NOMO-1 treated with dmso at 0.1 percent for 144 hours (cell line): Measurements from ENCODE around the gene SLC9A5.

Source experiments
- DNase-seq: peaks from one replicate; lab custom pipeline; 2025; ENCODE audit not compliant: unreplicated experiment; lab: John Stamatoyannopoulos, UW

Gene SLC9A5

DNA sequence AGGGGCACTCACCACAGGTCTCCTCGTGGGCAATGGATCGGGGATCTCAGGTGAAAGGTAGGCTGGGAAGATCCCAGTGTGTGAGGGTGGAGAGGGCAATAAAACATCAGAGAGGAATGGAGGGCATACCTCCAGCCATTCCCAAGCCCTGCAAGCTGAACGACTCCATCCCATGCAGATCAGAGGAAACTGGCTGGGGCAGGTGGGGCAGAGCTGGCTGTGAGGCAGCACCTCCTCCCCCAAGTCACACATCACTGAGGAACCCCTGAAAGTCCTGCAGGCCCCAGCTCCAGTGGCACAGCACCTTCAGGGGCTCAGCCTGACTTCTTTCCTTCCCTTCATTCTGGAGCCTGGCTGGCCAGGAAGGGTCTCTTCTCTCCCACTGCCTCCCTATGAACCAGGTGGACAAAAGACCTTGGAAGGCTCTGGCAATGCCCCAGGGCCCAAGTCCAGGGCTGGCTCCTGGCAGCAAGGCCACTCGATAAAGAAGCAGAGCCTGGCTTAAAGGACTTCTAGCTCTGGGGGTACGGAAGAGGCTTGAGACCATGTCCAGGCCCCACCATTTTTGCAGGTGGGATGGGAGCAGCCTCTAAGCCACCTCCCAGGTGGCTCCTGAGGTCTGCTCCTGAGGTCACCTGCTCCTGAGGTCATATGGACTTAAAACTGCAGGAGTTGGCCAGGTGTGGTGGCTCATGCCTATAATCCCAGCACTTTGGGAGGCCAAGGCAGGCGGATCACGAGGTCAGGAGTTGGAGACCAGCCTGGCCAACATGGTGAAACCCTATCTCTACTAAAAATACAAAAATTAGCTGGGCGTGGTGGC is 35.4 kb upstream of the SLC9A5 start:
- DNase-seq, result no peak

DNA sequence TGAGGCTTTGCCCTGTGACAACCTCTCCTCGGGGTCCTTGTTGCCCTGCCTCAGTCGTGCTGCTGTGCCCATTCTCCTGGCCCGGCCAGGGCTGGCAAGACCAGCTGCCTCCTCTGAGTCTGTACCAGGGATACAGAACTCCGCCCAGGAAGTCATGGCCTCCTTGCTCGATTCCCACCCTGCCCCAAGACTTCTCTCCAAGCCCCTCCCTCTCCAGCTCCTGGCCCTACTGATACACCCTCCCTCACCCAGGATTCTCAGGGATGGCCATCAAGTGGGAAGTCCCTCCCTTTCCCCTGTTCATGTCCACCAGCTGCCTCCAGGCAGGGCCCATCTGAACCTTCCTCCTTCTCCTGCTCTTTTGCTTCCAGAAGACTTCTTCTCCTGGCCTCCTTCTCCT is 33.1 kb upstream of the SLC9A5 start:
- DNase-seq, result no peak

DNA sequence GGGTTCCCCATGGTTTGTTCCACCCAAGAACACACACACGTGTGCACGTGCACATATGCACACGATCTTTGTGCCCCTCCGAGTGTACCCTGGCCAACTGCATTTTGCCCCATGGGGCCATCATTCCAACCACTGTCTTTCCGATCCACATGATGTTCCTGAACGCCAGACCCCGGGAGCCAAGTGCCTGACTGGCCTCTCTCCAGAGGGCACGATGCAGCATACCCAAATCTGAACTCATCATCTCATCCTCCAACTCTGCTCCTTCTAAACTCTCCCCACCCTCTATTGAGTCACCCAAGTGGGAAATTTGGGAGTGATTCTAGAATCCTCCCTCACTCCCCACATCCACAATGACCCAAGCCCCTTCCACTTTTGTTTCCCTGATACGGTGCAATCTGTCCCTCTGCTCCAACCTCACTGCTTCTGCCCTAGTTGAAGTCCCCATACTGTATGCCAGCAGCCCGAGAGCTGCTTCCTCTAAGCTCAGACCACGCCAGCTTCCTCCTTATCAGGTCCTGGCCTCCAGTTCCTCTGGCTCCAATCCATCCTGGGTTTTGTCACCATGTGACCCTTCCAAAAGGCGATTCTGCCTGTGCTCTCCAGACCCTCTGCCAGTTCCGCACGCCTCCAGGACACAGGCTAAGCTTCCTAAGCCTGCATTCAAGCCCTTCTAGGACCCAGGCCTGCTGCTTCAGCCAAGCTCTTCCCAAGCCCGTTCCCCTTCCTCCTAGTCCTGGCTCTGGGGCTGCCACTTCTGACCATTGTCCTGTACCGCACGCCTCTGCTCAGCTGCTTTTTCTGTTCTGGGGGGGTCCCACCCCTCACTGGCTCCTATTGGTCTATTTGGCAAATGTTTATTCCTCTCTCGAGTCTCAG is 31.9 kb upstream of the SLC9A5 start:
- no peak for DNase-seq

DNA sequence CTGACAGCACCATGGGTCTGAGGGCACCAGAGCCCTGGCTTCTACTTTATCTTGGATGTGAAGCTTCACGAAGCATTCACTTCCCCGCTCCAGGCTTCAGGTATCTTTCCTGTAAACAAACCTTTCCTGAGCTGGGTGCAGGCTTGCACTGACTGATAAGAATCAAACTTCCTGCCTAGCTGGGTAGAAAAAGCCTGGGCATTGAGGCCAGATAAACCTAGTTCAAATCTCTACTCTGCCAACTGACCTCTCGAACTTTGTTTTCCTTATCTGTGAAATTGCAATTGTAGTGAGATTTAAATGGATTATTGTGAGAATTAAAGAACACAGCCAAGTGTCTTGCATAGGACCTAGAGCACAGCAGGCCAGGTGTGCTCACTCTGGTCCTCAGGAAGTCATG is 24.8 kb upstream of the SLC9A5 start:
- DNase-seq, result no peak

DNA sequence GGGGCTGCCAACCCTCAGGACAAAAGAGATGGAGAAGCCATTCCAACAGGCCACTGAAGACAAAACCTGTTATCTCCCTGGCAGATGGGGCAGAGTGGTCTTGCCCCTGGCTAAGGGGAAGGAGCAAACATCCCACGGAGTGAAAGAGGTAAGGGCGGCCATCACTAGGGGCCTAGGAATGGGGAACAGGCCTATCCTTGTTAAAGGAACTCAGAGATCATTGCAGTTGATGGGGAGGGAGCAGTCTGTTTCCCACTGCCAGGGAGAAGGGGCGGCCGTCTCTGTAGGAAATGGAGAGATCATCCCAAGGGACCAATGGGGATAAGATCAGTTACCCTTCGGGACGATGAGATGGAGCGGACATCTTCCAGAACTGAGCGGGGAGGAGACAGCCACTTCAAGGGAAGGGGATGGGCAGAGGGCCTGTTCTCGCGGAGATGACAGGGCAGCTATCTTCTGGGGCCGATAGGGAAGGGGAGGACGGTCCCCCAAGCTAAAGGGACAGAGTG is 22.4 kb upstream of the SLC9A5 start:
- DNase-seq, result no peak

DNA sequence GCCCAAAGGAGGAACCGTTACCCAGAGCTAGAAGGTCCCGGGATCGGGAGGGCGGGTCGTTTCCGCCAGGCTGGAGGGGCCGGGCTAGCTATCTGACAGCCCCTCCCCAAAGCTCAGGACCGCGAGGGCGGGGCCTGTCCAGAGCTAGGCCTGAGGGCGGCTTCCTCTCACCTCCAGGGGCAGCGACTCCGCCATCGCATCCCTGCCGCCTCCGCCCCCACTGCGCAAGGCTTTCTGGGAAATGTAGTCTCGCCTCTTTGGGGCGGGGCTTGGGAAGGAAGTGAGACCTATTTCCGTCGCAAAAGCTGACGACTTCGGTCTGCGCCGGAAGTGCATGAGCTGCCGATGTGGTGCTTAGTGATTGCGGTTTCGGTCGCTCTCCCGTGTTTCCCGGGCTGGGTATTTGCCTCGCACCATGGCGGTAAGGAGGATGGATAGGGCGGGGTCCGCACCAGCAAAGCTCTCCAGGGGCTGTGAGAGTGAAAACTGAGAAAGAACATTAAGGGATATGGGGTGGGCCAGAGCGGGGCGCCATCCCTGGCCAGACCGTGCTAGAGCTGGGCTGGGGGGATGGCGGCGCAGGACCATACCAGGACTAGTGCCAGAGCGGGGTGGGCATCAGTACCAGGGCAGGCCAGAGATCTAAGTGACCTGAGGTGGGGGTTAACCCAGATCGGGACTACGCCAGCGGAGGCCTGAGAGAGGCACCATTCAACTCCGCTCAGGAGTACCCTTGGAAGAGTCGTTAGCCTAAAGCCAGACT is 21.8 kb upstream of the SLC9A5 start, which contains the start of gene TMEM208:
Gene TMEM208 (plus strand): TSS at position 327 of the 763 bp plus-strand sequence. CDS start 89 bp downstream, at position 416.
- peak; percentile 97 for DNase-seq

DNA sequence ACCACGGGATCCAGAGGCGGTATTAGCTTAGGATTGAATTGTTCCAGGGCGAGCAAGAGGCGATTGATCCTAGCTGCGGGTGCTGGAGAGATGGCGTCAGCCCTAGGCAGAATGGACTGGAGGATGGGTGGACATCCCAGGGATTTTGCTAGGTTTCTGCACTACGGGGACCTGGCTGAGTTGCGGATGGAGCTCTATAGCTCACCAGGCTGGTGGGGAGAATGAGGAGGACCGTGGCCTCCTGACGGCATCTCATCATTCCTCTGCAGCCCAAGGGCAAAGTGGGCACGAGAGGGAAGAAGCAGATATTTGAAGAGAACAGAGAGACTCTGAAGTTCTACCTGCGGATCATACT is 21.2 kb upstream of the SLC9A5 start:
- no peak for DNase-seq

DNA sequence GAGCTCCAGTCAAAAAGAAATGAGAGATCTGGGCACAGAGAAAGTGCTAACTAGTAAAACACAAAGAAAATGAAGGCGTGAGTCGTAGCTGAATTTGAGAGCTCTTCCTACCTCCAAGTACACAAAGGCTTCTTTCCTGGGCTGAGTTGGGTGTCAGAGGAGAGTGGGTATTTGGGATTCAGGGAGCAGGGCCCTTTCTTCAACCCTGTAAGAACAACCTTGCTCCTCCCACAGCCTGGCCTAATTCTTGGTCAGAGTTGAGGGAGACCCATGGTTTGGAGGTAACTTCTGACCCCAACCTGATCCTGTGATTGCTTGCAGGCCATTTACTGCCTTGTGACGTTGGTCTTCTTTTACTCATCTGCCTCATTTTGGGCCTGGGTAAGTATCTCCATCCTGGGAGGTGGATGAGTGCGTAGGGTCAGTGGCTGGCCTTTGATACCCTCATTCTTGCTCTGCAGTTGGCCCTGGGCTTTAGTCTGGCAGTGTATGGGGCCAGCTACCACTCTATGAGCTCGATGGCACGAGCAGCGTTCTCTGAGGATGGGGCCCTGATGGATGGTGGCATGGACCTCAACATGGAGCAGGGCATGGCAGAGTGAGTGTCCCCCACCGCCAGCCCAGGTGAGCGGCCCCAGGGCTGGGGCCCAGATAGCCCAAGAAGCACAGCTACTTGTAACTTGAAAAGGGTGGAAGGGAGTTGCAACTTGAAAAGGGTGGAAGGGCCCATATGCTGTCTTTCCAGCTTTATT is 20.6 kb upstream of the SLC9A5 start:
- DNase-seq, result no peak

DNA sequence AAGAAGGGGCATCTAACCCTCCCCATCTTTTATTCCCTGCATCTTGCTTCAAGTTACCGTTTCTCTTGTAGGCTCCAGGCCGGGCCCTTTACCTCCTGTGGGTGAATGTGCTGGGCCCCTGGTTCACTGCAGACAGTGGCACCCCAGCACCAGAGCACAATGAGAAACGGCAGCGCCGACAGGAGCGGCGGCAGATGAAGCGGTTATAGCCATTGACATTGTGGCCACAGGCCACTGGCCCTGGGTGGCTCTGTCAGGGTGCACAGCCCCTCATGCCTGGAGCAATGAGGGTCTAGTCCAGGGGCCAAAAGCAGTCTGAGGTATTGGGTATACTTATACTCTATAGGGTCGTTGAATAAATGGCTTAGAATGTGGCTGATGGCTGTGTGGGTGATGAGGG is 19.9 kb upstream of the SLC9A5 start:
- DNase-seq, result no peak

DNA sequence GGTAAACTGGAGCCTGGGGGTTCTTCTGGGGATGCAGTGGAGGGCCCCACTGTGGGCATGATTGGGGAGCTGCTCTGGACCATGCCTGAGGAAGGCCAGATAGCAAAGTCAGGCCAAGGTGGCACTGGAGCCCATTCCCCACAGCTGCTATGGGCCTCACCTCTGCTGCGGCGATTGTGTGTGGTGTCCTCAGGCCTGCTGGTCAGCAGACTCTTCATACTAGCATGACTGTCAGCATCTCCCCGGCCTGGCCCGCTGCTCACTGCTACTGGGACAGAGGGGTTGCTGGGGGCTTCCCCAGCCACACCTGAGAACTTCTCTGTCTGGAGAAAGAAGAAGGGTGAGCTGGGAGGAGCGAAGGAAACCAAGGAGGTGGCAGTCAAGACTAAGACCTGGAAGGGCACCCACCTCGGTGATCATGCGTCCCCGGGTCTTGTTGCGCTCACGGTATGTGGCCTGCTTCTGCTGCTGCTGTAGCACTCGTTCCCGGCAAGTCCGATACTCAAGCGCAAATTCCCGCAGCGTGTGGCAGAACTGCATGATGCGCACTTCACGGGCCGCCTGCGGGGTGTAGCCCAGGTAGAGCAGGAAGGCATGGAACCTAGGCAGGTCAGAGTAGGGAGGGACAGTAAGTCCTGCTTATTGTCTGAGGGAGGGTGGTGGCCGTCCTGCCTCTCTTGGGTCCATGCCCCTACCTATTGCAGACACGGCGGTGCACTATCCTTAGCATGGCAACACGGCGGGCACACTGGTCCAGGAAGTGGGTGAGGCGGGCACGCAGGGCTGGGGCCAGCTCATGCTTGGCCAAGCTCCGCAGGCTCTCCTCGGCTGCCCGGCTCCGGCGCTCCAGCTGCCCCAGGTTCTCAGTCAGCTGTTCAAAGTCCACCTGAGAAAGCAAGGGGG is 18.6 kb upstream of the SLC9A5 start:
- no peak for DNase-seq

DNA sequence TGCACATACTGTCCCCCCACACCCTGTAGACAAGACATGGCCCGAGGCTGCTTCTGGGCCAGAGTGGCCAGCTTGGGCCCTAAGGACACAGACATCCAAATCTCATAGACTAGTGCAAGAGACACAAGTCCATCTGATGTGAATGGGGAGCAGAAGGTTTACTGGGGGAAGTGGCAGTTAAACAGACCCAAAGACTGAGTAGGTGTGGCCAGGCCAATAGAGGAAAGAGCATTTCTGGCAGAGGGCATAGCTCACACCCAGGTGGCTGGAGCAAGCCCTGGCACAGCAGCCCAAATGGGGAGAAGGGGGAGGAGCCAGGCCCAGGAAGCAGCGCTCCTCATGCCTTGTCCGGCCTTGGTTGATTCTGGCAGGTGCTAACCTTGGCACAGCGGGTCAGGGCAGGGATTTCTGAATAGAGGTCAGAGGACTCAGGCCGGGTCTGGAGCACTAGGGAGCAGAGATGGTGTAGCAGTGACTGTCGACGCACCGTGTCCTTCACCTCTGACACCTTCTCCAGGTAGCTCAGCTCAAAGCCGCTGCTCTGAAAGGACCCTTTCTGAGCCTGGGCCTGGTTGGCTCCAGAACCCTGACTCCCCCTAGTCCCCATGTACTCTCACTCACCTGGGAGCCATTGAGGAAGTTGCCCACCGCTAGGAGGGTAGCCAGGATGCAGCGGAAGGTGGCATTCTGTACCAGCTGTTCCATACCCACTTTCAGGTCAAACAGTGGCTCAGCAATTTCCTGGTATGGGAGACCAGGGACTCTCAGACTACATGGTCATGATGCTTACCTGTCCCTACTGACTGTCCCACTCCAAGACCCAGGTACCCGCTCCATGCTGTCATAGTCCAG is 17.7 kb upstream of the SLC9A5 start:
- DNase-seq, result no peak

DNA sequence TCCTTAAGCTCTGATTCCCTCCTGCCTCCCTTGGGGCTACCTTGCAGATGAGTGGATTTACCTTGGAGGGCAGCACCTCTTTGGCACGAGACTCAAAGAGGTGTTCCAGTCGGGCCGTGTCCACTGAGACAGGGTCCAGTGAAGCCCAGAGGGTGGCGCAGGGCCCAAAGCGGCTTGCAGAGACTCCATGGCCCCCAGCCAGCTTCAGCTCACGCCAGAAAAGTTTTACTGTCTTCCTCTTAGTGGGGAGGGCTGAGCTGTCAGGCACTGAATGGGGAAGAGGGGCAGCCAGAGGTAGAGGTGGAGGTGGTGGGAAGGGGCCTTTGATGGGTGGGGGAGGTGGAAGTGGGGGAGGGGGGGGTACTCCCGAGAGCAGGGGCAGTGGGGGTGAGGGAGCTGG is 15.2 kb upstream of the SLC9A5 start:
- DNase-seq, result no peak

DNA sequence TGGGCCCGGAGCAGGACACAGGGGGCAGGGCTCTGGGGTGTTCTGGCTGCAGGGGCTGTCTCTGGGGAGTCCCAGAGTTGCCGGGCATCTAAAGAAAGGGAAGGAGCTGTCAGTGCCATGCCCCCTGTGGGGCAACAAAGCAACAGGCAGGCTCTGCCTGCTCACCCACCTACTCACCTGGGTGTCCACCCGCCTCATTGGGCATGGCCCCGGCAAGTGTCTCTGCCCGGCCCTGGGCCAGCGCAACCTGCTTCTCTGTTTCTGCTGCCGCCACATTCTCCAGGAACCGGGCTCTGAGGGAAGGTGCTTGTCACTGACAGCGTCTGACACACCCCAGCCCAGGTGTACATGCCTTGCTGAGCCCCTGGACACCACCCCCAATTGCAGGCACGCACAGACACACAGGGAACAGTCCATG is 14.6 kb upstream of the SLC9A5 start:
- DNase-seq, result no peak

DNA sequence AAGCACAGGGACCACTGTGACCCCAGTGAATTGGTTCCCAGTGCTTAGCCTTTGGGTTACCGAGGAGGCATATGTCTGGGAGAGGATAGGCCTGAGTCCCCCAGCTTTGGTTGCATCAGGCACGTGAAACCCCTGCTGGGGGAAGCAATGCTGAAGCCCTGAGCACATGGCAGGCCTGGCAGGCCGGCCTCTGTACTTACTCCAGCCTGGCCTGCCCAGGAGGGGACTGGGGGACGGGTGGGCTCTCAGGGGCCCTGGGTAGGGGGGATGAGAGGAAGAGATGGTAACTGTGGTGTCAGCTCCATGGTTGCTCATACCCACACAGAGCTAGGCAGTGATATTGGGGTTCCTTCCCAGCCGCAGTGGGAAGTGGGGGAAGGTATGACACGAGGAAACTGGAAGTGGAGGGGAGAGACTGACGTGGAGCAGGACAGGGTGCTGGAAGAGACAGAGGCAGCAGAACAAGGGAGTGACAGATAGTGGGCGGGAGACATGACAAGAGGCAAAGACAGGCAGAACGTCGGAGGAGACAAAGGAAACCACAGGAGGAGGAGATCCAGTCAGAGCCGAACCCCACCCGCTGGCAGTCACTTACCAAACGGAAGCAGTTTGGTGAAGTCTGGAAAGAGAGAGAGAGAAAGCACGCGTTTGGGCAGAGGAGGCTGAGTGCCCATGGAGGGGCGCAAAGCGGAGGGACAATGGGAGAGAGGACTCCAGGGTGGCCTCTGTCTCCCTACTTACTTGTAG is 12.8 kb upstream of the SLC9A5 start:
- DNase-seq, result no peak

DNA sequence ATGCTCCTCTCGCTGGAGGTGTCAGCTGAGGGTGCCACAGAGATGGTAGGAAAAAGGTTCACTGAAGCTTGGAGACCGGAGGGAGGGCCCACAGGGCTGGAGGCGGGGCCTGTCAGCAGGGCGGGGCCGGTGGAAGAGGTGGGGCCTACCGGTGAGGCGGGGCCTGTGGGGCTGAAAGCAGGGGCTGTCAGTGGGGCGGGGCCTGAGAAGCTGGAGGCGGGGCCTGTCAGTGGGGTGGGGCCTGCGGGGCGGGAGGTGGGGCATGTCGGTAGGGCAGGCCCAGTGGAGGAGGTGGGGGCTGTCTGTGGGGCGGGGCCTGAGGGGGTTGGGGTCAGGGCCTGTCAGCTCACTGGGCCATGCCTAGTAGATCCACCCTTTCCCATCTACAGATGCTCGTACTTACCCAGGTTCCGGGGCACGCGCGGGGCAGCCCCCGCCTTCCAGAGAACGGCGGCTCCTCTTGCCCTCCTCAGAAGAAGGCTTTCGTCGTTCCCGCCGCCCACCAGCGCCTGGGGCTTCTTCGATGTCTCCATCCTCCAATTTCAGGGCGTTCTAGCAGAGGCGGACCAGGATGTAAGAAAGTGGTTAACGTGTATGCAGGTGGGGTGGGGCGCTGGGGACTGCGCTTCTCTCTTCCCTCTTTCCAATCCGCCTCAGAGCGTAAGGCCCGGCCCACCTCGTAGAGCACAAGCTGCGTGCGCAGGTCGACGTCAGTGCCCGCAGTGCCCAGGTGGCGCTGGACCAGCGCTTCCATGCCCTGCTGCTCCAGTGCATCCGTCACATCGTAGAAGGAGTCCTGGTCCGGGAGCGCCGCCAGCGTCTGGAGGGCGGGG is 12.0 kb upstream of the SLC9A5 start:
- DNase-seq, result no peak

DNA sequence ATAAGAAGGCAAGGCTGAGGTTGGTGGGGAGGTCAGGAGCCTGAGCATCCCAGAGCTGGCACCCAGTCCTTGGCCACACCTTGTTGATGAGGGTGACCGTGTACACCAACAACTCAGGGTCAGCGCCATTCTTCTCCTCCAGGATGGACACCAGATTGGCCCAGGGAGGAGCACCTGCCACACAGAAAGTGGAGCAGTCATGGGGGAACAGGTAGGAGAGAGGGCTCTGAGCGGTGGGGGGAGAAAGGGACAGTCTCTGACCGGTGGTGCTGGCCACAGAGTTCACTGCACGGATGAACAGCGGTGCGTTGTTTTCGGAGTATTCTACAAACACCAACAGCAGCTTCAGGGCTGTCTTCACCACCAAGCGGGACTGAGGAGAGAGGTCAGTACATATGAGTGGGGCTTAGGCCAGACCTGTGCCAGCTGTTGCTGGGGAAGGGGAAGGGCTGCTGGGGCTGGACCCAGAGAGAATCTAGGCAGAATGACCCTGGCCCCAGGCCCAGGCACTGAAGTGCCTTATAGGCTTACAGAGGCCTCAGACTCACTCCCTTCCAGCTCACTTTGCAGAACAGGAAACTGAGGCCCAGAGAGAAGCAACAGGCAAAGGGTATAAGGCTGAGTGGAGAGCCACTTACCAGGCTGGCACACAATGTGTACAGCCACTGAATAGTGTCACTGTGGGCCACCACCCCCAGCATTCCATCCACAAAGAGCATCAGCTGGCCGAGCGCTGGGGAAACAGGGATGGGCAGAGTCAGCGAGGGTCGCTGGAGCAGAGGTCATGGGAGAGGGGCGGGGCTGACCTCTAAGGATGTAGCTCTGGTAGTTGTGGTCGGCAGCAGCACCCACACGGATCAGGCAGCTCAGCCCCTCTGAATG is 11.1 kb upstream of the SLC9A5 start:
- no peak for DNase-seq
